Duodenal mucosa (tissue), 2 donors: ENCODE data around the gene MVP.
"Not testable (repeated sequence)": the region's sequence is repeated elsewhere in the genome, so short reads cannot be mapped to it uniquely, and the experiment has no call there.

Source experiments
- H3K27ac ChIP-seq: one replicate; pipeline ENCODE4 v1.7.0; 2013; ENCODE audit warnings: low read depth, low read length
- H3K27me3 ChIP-seq, 2 donors: one replicate each; pipeline ENCODE4 v1.7.0; 2013; ENCODE audit warnings: low read length in 2 of 2, control low read depth in 1 of 2; ENCODE audit not compliant: insufficient read depth in 2 of 2, control insufficient read depth in 1 of 2
- H3K36me3 ChIP-seq, 2 donors: one replicate each; pipeline ENCODE4 v1.7.0; 2013; ENCODE audit warnings: low read length in 2 of 2, control low read depth in 1 of 2; ENCODE audit not compliant: insufficient read depth in 2 of 2, control insufficient read depth in 1 of 2
- H3K4me1 ChIP-seq, 2 donors: one replicate each; pipeline ENCODE4 v1.7.0; 2013; ENCODE audit warnings: low read length in 2 of 2, control low read depth in 1 of 2; ENCODE audit not compliant: insufficient read depth in 2 of 2, control insufficient read depth in 1 of 2
- H3K4me3 ChIP-seq, 2 donors: one replicate each; pipeline ENCODE4 v1.7.0; 2013; ENCODE audit warnings: low read length in 2 of 2, low read depth in 1 of 2
- H3K9ac ChIP-seq, 2 donors: one replicate each; pipeline ENCODE4 v1.7.0; 2013; ENCODE audit warnings: low read length in 2 of 2, low read depth in 1 of 2
- H3K9me3 ChIP-seq, 2 donors: one replicate each; pipeline ENCODE4 v1.7.0; 2013; ENCODE audit warnings: low read length in 2 of 2, control low read depth in 1 of 2; ENCODE audit not compliant: control insufficient read depth in 1 of 2

Gene MVP

DNA sequence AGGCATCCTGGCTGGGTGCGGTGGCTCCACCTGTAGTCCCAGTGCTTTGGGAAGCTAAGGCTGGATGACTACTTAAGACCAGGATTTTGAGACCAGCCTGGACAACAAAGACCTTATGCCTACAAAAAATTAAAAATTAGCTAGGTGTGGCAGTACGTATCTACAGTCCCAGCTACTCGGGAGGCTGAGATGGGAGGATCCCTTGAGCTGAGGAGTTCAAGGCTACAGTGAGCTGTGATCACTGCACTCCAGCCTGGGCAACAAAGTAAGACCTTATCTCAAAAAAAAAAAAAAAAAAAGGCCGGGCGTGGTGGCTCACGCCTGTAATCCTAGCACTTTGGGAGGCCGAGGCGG is 6.1 kb downstream of the MVP start:
- Histone ChIP-seq H3K4me1 (peaks cover 39 to 79% of the 10 kb centered on the region in 2 donors), H3K27me3 (no peaks in the 10 kb centered on the region), H3K9me3 (no peaks in the 10 kb centered on the region), H3K4me3 (peak overlapping the region in 1 of 2 donors; percentile 13), H3K27ac (peak overlapping the region; percentile 53), H3K9ac (peak overlapping the region in 1 of 2 donors; percentile 6), H3K36me3 (peaks cover 17 to 18% of the 10 kb centered on the region in 2 donors)

DNA sequence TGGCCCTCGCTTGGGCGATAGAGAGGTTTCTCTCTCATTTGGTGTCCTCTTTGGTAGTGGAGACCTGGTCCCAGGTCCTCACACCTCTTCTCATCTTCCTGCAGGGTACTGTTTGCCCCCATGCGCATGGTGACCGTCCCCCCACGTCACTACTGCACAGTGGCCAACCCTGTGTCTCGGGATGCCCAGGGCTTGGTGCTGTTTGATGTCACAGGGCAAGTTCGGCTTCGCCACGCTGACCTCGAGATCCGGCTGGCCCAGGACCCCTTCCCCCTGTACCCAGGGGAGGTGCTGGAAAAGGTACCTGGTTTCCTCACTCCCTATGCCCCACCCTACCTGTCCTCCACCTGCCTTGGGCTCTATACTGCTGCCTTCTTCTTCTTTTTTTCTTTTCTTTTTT is 10.5 kb downstream of the MVP start:
- Histone ChIP-seq H3K27me3 (no peaks in the 10 kb centered on the region), H3K9me3 (no peaks in the 10 kb centered on the region), H3K4me3 (no peak overlapping the region), H3K27ac (no peak overlapping the region), H3K9ac (no peak overlapping the region), H3K36me3 (peaks cover 27 to 51% of the 10 kb centered on the region in 2 donors), H3K4me1 (peaks cover 12 to 37% of the 10 kb centered on the region in 2 donors)

DNA sequence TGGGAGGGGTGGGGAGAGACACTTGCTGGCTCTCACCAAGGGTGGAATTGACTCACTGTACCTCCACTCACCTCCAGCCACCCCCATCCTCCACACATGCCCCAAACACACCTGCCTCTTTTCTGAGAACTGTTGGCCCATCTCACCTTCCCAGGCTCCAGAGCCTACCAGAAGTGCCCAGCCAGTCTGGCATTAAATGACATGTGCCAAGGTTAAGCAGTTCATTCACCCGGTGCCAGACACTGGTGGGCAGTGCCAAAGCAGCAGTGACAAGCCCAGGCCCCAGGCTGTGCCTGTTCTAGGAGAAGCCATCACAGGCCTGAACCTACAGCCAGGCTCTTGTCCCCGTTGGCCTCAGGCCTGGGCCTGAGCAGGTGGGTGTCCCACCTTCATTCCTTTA is 11.2 kb downstream of the MVP start:
- Histone ChIP-seq H3K9me3 (no peaks in the 10 kb centered on the region), H3K27ac (no peak overlapping the region), H3K4me3 (no peak overlapping the region), H3K4me1 (peaks cover 7 to 30% of the 10 kb centered on the region in 2 donors), H3K9ac (no peak overlapping the region), H3K36me3 (peaks cover 26 to 58% of the 10 kb centered on the region in 2 donors), H3K27me3 (no peaks in the 10 kb centered on the region)

DNA sequence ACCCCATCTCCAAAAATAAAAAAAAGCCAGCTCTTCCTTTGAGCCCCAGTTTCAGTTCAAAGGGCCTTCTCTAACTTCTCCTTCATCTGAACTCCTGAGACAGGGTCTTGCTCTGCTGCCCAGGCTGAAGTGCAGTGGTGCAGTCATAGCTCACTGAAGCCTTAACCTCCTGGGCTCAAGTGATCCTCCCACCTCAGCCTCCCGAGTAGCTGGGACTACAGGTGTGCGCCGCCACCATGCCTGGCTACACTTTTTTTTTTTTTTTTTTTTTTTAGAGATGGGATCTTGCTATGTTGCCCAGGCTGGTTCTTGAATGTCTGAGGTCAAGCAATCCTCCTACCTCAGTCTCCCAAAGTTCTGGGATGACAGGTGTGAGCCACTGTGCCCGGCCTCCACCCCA is 13.0 kb downstream of the MVP start:
- peaks cover 0 to 19% of the 10 kb centered on the region in 2 donors for H3K4me1 ChIP-seq
- H3K27ac ChIP-seq, H3K4me3 ChIP-seq, H3K27me3 ChIP-seq, H3K9me3 ChIP-seq, H3K9ac ChIP-seq: not testable (repeated sequence)
- H3K36me3 ChIP-seq, result peaks cover 38 to 74% of the 10 kb centered on the region in 2 donors

DNA sequence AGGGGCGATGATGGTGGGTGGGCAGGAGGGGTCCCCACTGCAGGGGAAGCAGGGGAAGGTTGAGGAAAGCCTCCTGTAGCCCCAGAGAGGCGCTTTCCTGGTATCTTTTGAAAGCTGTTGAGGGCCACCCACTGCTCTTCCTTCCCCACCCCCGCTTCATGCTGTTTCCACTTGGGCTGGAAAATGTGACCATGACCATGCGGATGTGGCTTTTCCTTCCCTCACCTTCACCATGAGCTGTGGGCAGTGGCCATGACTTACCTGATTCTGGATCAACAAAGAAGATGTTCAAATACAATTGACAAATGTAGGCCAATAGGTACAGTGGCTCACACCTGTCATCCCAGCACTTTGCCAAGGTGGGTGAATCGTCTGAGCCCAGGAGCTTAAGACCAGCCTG is 13.8 kb downstream of the MVP start:
- peaks cover 40 to 82% of the 10 kb centered on the region in 2 donors for H3K36me3 ChIP-seq
- H3K27ac ChIP-seq, result no peak overlapping the region
- H3K4me3 ChIP-seq, result no peak overlapping the region

DNA sequence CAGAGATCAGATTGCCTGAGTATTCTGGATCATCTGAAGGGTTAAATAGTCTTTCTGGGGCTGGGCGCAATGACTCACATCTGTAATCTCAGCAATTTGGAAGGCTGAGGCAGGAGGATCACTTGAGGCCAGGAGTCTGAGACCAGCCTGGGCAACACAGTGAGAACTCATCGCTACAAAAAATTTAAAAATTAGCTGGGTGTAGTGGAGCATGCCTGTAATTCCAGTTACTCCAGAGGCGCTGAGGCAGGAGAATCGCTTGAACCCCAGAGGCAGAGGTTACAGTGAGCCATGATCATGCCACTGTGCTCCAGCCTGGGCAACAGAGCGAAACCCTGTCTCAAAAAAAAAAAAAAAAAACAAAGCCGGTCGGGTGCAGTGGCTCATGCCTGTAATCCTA is 15.7 kb downstream of the MVP start:
- peaks cover 33 to 87% of the 10 kb centered on the region in 2 donors for H3K36me3 ChIP-seq
- H3K9ac ChIP-seq, result no peak overlapping the region
- no peak overlapping the region for H3K4me3 ChIP-seq
- H3K27ac ChIP-seq, result no peak overlapping the region
- H3K27me3 ChIP-seq, result no peaks in the 10 kb centered on the region
- no peaks in the 10 kb centered on the region for H3K4me1 ChIP-seq
- no peaks in the 10 kb centered on the region for H3K9me3 ChIP-seq

More for the DNA sequence above, 13.8 kb downstream of the MVP start:
- Histone ChIP-seq H3K9ac (no peak overlapping the region), H3K4me1 (peaks cover 0 to 11% of the 10 kb centered on the region in 2 donors), H3K27me3 (no peaks in the 10 kb centered on the region), H3K9me3 (no peaks in the 10 kb centered on the region)

DNA sequence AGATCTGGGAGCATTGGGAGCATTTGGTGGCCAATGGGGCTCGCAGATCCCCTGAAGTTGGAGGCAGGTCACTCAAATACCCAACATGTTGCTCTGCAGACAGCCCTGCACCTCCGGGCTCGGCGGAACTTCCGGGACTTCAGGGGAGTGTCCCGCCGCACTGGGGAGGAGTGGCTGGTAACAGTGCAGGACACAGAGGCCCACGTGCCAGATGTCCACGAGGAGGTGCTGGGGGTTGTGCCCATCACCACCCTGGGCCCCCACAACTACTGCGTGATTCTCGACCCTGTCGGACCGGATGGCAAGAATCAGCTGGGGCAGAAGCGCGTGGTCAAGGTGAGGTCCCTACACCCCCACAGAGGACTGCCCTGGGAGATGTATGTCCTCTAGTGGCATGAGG is 16.4 kb downstream of the MVP start:
- Histone ChIP-seq H3K27me3 (no peaks in the 10 kb centered on the region), H3K4me1 (no peaks in the 10 kb centered on the region), H3K9ac (no peak overlapping the region), H3K27ac (no peak overlapping the region), H3K9me3 (no peaks in the 10 kb centered on the region), H3K36me3 (peaks cover 37 to 87% of the 10 kb centered on the region in 2 donors), H3K4me3 (no peak overlapping the region)

DNA sequence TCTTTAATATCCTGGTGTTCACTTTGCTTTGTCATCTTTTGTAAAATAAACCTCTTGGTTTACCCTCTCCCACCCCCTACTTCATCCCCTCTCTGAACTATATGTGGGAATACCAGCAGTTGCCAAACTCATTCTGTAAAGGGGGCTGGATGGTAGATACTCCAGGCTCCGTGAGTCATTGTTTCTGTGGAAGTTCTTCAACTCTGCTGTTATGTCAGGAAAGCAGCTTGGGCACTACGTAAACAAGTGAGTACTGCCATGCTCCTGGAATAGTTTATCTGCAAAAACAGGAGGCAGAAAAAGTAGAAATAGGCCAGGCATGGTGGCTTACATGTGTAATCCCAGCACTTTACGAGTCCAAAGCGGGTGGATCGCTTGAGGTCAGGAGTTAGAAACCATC is 17.6 kb downstream of the MVP start:
- no peaks in the 10 kb centered on the region for H3K9me3 ChIP-seq
- H3K36me3 ChIP-seq, result peaks cover 48 to 90% of the 10 kb centered on the region in 2 donors
- H3K27ac ChIP-seq, result no peak overlapping the region

DNA sequence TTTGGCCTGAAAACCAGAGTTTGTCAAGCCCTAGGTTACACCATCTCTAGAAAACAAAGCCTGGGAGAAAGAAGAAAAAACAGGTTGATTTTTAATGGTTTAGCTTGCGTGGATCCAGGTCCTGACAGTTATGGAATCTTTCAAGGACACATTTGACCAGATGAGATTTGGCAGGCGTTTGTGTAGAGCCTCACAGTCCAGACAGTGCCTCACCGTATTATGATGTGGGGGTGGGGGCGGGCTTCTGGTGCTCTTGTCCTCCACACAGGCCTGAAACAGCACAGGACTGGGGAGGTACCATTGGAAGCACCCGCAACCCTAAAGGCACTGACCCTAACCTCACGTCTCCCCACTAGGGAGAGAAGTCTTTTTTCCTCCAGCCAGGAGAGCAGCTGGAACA is 19.6 kb downstream of the MVP start:
- no peak overlapping the region for H3K9ac ChIP-seq
- no peaks in the 10 kb centered on the region for H3K9me3 ChIP-seq
- H3K4me3 ChIP-seq, result no peak overlapping the region
- H3K4me1 ChIP-seq, result no peaks in the 10 kb centered on the region
- peaks cover 50 to 90% of the 10 kb centered on the region in 2 donors for H3K36me3 ChIP-seq
- no peaks in the 10 kb centered on the region for H3K27me3 ChIP-seq
- no peak overlapping the region for H3K27ac ChIP-seq

More for the DNA sequence above, 17.6 kb downstream of the MVP start:
- Histone ChIP-seq H3K4me3 (no peak overlapping the region), H3K4me1 (no peaks in the 10 kb centered on the region), H3K9ac (no peak overlapping the region), H3K27me3 (no peaks in the 10 kb centered on the region)

DNA sequence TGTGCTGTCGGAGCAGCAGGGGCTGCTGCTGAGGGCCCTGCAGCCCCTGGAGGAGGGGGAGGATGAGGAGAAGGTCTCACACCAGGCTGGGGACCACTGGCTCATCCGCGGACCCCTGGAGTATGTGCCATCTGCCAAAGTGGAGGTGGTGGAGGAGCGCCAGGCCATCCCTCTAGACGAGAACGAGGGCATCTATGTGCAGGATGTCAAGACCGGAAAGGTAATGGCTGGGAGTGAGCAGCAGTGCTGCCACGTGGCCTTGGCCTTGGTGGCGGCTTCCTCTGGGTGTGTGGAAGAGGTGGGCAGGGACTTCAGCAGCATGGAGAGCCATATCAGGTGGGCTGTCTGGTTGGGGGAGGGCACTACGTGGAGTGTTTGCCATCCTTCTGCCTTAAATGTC is 20.0 kb downstream of the MVP start:
- Histone ChIP-seq H3K9me3 (no peaks in the 10 kb centered on the region), H3K36me3 (peaks cover 51 to 91% of the 10 kb centered on the region in 2 donors), H3K27me3 (no peaks in the 10 kb centered on the region), H3K27ac (no peak overlapping the region), H3K9ac (no peak overlapping the region), H3K4me3 (no peak overlapping the region), H3K4me1 (no peaks in the 10 kb centered on the region)

DNA sequence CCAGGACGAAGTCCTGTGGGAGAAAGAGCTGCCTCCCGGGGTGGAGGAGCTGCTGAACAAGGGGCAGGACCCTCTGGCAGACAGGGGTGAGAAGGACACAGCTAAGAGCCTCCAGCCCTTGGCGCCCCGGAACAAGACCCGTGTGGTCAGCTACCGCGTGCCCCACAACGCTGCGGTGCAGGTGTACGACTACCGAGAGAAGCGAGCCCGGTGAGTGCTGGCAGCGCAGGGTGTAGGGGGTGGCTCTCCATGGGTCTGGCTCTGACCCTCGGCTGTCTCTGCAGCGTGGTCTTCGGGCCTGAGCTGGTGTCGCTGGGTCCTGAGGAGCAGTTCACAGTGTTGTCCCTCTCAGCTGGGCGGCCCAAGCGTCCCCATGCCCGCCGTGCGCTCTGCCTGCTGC is 21.4 kb downstream of the MVP start:
- Histone ChIP-seq H3K9ac (no peak overlapping the region), H3K9me3 (no peaks in the 10 kb centered on the region), H3K4me1 (no peaks in the 10 kb centered on the region), H3K27me3 (no peaks in the 10 kb centered on the region), H3K36me3 (peaks cover 55 to 94% of the 10 kb centered on the region in 2 donors), H3K4me3 (no peak overlapping the region), H3K27ac (no peak overlapping the region)
